PC-9 (cell line): ENCODE data around the gene FTO.

ENCODE experiments used
- EZH2 ChIP-seq: fragments of 200-600 bp; sonication (generic); IDR thresholded peaks from 2 replicates; pipeline ENCODE4 v1.8.0; 2017; ENCODE audit warnings: antibody characterized with exemption, low read depth
- TF ChIP-seq, protein P1 (sequence below): fragments of 200-600 bp; sonication (generic); conservative IDR thresholded peaks from 2 replicates; pipeline ENCODE4 v1.6.1; 2017; ENCODE audit warnings: mixed run types, antibody characterized with exemption, mild to moderate bottlenecking, moderate library complexity

DNA sequence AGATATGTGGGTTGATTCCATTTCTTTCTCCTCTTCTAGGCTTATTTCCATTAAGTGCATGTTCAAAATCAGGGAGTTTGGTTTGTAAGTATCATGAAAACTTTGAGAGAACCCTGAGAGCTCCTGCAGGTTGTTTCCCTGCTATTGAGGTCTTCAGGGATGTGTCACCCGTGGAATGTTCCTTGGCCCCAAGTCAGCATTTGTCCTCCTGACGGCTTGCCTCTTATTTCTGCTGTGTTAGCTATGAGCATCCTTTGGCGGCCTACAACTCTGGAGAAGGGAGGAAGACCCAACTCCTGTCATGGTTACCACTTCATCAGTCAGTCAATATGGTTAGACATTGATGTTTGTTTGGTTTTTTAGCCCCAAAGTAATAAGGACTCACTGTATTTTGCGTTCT lies 180.8 kb downstream of the FTO start:
- TF ChIP-seq, protein P1, sequence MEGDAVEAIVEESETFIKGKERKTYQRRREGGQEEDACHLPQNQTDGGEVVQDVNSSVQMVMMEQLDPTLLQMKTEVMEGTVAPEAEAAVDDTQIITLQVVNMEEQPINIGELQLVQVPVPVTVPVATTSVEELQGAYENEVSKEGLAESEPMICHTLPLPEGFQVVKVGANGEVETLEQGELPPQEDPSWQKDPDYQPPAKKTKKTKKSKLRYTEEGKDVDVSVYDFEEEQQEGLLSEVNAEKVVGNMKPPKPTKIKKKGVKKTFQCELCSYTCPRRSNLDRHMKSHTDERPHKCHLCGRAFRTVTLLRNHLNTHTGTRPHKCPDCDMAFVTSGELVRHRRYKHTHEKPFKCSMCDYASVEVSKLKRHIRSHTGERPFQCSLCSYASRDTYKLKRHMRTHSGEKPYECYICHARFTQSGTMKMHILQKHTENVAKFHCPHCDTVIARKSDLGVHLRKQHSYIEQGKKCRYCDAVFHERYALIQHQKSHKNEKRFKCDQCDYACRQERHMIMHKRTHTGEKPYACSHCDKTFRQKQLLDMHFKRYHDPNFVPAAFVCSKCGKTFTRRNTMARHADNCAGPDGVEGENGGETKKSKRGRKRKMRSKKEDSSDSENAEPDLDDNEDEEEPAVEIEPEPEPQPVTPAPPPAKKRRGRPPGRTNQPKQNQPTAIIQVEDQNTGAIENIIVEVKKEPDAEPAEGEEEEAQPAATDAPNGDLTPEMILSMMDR: no peak
- no peak for TF ChIP-seq EZH2
